H1 (cell line): ENCODE results near the gene RGP1. TPM values are rescaled to one million over a fixed set of nuclear protein-coding genes. Genes with fewer than 3 reads are reported as not detected.
A peak's percentile ranks its signal among the peaks of the same experiment; 100 is the strongest.

Experiments
- ASH2L ChIP-seq: fragments of 200-600, 300-600 bp; sonication (generic); IDR thresholded peaks from one replicate; pipeline ENCODE4 v1.7.1; 2017; ENCODE audit warnings: low read length
- ATF3 ChIP-seq: IDR thresholded peaks from 2 replicates; pipeline ENCODE4 v1.6.1; 2011; ENCODE audit warnings: low read depth, mild to moderate bottlenecking, low read length; ENCODE audit not compliant: insufficient read depth
- CBX5 ChIP-seq: fragments of 300-800, 300-1000 bp; sonication (generic); IDR thresholded peaks from 2 replicates; pipeline ENCODE4 v1.7.1; 2016; ENCODE audit warnings: antibody characterized with exemption, low read length, low read depth
- CEBPB ChIP-seq: IDR thresholded peaks from 2 replicates; pipeline ENCODE4 v1.6.1; 2012; ENCODE audit warnings: low read depth, low read length
- CREB1 ChIP-seq: IDR thresholded peaks from 2 replicates; pipeline ENCODE4 v1.6.1; 2012; ENCODE audit warnings: inconsistent platforms
- E2F6 ChIP-seq: IDR thresholded peaks from 2 replicates; pipeline ENCODE4 v1.6.1; 2012; ENCODE audit warnings: inconsistent platforms
- EP300 ChIP-seq, 2 experiments: IDR thresholded peaks; 1 replicate in 1 of 2; 2 replicates in 1 of 2; pipeline ENCODE4 v1.6.1; 2011 to 2012; ENCODE audit warnings: low read depth in 2 of 2, low read length in 2 of 2, mild to moderate bottlenecking in 2 of 2, borderline replicate concordance in 1 of 2, inconsistent platforms in 1 of 2, moderate library complexity in 1 of 2
- EZH2 ChIP-seq: fragments of 200-600 bp; sonication (generic); IDR thresholded peaks from 2 replicates; pipeline ENCODE4 v1.7.1; 2012; ENCODE audit warnings: low read depth, mild to moderate bottlenecking, moderate library complexity, low read length, inconsistent platforms; ENCODE audit not compliant: severe bottlenecking
- GTF2F1 ChIP-seq: IDR thresholded peaks from 2 replicates; pipeline ENCODE4 v1.6.1; 2012; ENCODE audit warnings: low read depth, low read length, improper control_type of control experiment, borderline replicate concordance
- HDAC2 ChIP-seq, 2 experiments: fragments of 300-600 bp in 1 of 2; sonication (generic) in 1 of 2; IDR thresholded peaks; 2 replicates each; pipeline ENCODE4 v1.6.1; 2011 to 2012; ENCODE audit warnings: low read depth in 2 of 2, low read length in 2 of 2, mild to moderate bottlenecking in 2 of 2, moderate library complexity in 2 of 2, borderline replicate concordance in 1 of 2, inconsistent platforms in 1 of 2
- JUND ChIP-seq: IDR thresholded peaks from 2 replicates; pipeline ENCODE4 v1.6.1; 2011; ENCODE audit warnings: mild to moderate bottlenecking, improper control_type of control experiment, low read length
- KDM4A ChIP-seq: IDR thresholded peaks from one replicate; pipeline ENCODE4 v1.7.1; 2012; ENCODE audit warnings: low read depth, mild to moderate bottlenecking, moderate library complexity, low read length, inconsistent platforms; ENCODE audit not compliant: severe bottlenecking
- NRF1 ChIP-seq: IDR thresholded peaks from 2 replicates; pipeline ENCODE4 v1.6.1; 2011; ENCODE audit warnings: mild to moderate bottlenecking, low read depth, low read length, improper control_type of control experiment
- PHF8 ChIP-seq: fragments of 200-600 bp; sonication (generic); conservative IDR thresholded peaks from 2 replicates; pipeline ENCODE4 v1.7.1; 2012; ENCODE audit warnings: low read depth, mild to moderate bottlenecking, inconsistent platforms, low read length, moderate library complexity
- POLR2A ChIP-seq, 2 experiments: IDR thresholded peaks; 1 replicate in 1 of 2; 2 replicates in 1 of 2; pipeline ENCODE4 v1.6.1; 2011; ENCODE audit warnings: low read depth in 2 of 2, low read length in 2 of 2, mild to moderate bottlenecking in 2 of 2; ENCODE audit errors: control extremely low read depth in 1 of 2
- SAP30 ChIP-seq: fragments of 300-600 bp; sonication (generic); IDR thresholded peaks from 2 replicates; pipeline ENCODE4 v1.7.1; 2012; ENCODE audit warnings: low read length, moderate library complexity, mild to moderate bottlenecking, inconsistent platforms; ENCODE audit not compliant: insufficient read depth, insufficient replicate concordance
- SIN3A ChIP-seq, 2 experiments: IDR thresholded peaks in 1 of 2; conservative IDR thresholded peaks in 1 of 2; 2 replicates each; pipeline ENCODE4 v1.6.1; 2011 to 2012; ENCODE audit warnings: low read length in 2 of 2, improper control_type of control experiment in 1 of 2, low read depth in 1 of 2, mild to moderate bottlenecking in 1 of 2
- SIX5 ChIP-seq: IDR thresholded peaks from 2 replicates; pipeline ENCODE4 v1.6.1; 2011; ENCODE audit warnings: mild to moderate bottlenecking, low read depth, low read length
- SP2 ChIP-seq: IDR thresholded peaks from 2 replicates; pipeline ENCODE4 v1.6.1; 2012; ENCODE audit warnings: mild to moderate bottlenecking, low read length, inconsistent platforms
- SP4 ChIP-seq: IDR thresholded peaks from 2 replicates; pipeline ENCODE4 v1.6.1; 2012; ENCODE audit warnings: low read length, inconsistent platforms
- TAF1 ChIP-seq: IDR thresholded peaks from 2 replicates; pipeline ENCODE4 v1.6.1; 2011; ENCODE audit warnings: mild to moderate bottlenecking, low read depth, low read length
- TAF7 ChIP-seq: optimal IDR thresholded peaks from 2 replicates; pipeline ENCODE3; 2011; ENCODE audit warnings: low read depth, mild to moderate bottlenecking, inconsistent platforms, low read length, moderate library complexity, borderline replicate concordance
- TCF12 ChIP-seq: IDR thresholded peaks from 2 replicates; pipeline ENCODE4 v1.6.1; 2011; ENCODE audit warnings: low read depth, mild to moderate bottlenecking, low read length
- ZNF274 ChIP-seq: IDR thresholded peaks from 2 replicates; pipeline ENCODE4 v1.7.0; 2012; ENCODE audit warnings: low read length, borderline replicate concordance; ENCODE audit errors: extremely low read depth
- polyA plus RNA-seq, 7 experiments: library from polyadenylated mRNA; depleted of rRNA in 3 of 7; stranded (reverse) in 5 of 7; unstranded in 2 of 7; fragments of >200 nt in 5 of 7; fragments of 200-250 nt in 2 of 7; gene quantifications; 1 replicate in 5 of 7; 2 replicates in 1 of 7; 4 replicates in 1 of 7; pipeline versions ENCODE4 v1.2.1 to v1.2.3, GENCODE V29; 2011 to 2013; ENCODE audit warnings: missing spikeins in 2 of 7, mixed read lengths in 2 of 7
- total RNA-seq: library from RNA; stranded (reverse); fragmentation: NEBNext Ultra II Directional; extraction: Animal tissue kit (Norgen Biotek cat#: 25700); gene quantifications from 2 replicates; pipeline ENCODE4 v1.2.1, GENCODE V29; 2021

Gene RGP1
- total and polyA plus RNA-seq, 2 of the 8 experiments (the other 6 are each of a cell fraction or from before 2014, with no cell fraction given) = 11.8 to 22.7 TPM

GRCh38 chr9:35748858-35749514 is at the start of gene RGP1, which contains the start of gene GBA2 (continued):
- peak; percentile 20 for TF ChIP-seq TAF7
- peak; percentile 72; the same call in 1 of the 2 replicates for TF ChIP-seq CREB1
- TF ChIP-seq JUND = no peak
- TF ChIP-seq TCF12 = no peak
- peak; percentile 95 for TF ChIP-seq PHF8
- peak; percentile 18 to 21; a peak in 1 of 4 replicates for TF ChIP-seq SIN3A (conservative IDR thresholded peaks at IDR 0.05 in 1 of 2, IDR thresholded peaks at IDR 0.05 in 1 of 2; ENCODE audit: low read depth in 1 of 2, low read length in 2 of 2)
- TF ChIP-seq CBX5 = no peak
- TF ChIP-seq GTF2F1 = no peak
- 0 out of 2 replicates have a peak, but pooled peaks have one; percentile 48 for TF ChIP-seq TAF1
- TF ChIP-seq NRF1 = no peak
- no peak for TF ChIP-seq SIX5
- peak; percentile 39 to 72 for TF ChIP-seq POLR2A (IDR thresholded peaks at IDR 0.05; ENCODE audit: control extremely low read depth in 1 of 2, low read depth in 2 of 2, low read length in 2 of 2)
- no peak for TF ChIP-seq SP4
- TF ChIP-seq SAP30 = no peak
- TF ChIP-seq ZNF274 = no peak
- TF ChIP-seq KDM4A = peak; percentile 64
- no peak for TF ChIP-seq SP2
- TF ChIP-seq EZH2 = no peak
- no peak for TF ChIP-seq E2F6
- no peak for TF ChIP-seq ATF3
- TF ChIP-seq EP300 (IDR thresholded peaks at IDR 0.05; ENCODE audit: borderline replicate concordance in 1 of 2, low read depth in 2 of 2, low read length in 2 of 2) = 0 out of 3 replicates have a peak, but pooled peaks of 1 of the 2 experiments have one; percentile 70
- TF ChIP-seq CEBPB = no peak
- no peak for TF ChIP-seq HDAC2 (IDR thresholded peaks at IDR 0.05; ENCODE audit: borderline replicate concordance in 1 of 2, low read depth in 2 of 2, low read length in 2 of 2)
- TF ChIP-seq ASH2L = peak; percentile 45
